ENCODE data around the gene ARNT2. TPM values are rescaled to one million over a fixed set of nuclear protein-coding genes. Genes with fewer than 3 reads are reported as not detected.

ARNT2 gene
- total and polyA plus RNA-seq, 2 of the 13 experiments (the other 11 are each of a cell fraction or from before 2014, with no cell fraction given) = 0.69 to 1.7 TPM

- TF ChIP-seq ZNF543 (CRISPR knock-in tag; IDR thresholded peaks at IDR 0.05) (no peak), FOXP4 (CRISPR knock-in tag; IDR thresholded peaks at IDR 0.05) (no peak), ZNF780A (CRISPR knock-in tag; IDR thresholded peaks at IDR 0.05) (no peak), HIVEP1 (CRISPR knock-in tag; IDR thresholded peaks at IDR 0.05) (no peak), ZBTB7B (CRISPR knock-in tag; IDR thresholded peaks at IDR 0.05) (no peak), ZNF816 (CRISPR knock-in tag; IDR thresholded peaks at IDR 0.05; ENCODE audit: borderline replicate concordance) (no peak), ZBTB21 (CRISPR knock-in tag; IDR thresholded peaks at IDR 0.05) (no peak), ZNF891 (CRISPR knock-in tag; IDR thresholded peaks at IDR 0.05) (no peak), FOSL1 (CRISPR knock-in tag; IDR thresholded peaks at IDR 0.05; ENCODE audit: borderline replicate concordance) (no peak)
- TF ChIP-seq, protein P1, sequence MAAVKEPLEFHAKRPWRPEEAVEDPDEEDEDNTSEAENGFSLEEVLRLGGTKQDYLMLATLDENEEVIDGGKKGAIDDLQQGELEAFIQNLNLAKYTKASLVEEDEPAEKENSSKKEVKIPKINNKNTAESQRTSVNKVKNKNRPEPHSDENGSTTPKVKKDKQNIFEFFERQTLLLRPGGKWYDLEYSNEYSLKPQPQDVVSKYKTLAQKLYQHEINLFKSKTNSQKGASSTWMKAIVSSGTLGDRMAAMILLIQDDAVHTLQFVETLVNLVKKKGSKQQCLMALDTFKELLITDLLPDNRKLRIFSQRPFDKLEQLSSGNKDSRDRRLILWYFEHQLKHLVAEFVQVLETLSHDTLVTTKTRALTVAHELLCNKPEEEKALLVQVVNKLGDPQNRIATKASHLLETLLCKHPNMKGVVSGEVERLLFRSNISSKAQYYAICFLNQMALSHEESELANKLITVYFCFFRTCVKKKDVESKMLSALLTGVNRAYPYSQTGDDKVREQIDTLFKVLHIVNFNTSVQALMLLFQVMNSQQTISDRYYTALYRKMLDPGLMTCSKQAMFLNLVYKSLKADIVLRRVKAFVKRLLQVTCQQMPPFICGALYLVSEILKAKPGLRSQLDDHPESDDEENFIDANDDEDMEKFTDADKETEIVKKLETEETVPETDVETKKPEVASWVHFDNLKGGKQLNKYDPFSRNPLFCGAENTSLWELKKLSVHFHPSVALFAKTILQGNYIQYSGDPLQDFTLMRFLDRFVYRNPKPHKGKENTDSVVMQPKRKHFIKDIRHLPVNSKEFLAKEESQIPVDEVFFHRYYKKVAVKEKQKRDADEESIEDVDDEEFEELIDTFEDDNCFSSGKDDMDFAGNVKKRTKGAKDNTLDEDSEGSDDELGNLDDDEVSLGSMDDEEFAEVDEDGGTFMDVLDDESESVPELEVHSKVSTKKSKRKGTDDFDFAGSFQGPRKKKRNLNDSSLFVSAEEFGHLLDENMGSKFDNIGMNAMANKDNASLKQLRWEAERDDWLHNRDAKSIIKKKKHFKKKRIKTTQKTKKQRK (IDR thresholded peaks at IDR 0.05; ENCODE audit: low read length) = no peak
- TF ChIP-seq, protein P2, sequence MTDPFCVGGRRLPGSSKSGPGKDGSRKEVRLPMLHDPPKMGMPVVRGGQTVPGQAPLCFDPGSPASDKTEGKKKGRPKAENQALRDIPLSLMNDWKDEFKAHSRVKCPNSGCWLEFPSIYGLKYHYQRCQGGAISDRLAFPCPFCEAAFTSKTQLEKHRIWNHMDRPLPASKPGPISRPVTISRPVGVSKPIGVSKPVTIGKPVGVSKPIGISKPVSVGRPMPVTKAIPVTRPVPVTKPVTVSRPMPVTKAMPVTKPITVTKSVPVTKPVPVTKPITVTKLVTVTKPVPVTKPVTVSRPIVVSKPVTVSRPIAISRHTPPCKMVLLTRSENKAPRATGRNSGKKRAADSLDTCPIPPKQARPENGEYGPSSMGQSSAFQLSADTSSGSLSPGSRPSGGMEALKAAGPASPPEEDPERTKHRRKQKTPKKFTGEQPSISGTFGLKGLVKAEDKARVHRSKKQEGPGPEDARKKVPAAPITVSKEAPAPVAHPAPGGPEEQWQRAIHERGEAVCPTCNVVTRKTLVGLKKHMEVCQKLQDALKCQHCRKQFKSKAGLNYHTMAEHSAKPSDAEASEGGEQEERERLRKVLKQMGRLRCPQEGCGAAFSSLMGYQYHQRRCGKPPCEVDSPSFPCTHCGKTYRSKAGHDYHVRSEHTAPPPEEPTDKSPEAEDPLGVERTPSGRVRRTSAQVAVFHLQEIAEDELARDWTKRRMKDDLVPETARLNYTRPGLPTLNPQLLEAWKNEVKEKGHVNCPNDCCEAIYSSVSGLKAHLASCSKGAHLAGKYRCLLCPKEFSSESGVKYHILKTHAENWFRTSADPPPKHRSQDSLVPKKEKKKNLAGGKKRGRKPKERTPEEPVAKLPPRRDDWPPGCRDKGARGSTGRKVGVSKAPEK (CRISPR knock-in tag; IDR thresholded peaks at IDR 0.05; ENCODE audit: borderline replicate concordance) = no peak
- TF ChIP-seq, protein P3, sequence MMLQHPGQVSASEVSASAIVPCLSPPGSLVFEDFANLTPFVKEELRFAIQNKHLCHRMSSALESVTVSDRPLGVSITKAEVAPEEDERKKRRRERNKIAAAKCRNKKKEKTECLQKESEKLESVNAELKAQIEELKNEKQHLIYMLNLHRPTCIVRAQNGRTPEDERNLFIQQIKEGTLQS (CRISPR knock-in tag; IDR thresholded peaks at IDR 0.05) = no peak
Measured at GRCh38 chr15:80405970-80406369, 1.8 kb downstream of the ARNT2 start (continued).

Data from HepG2 (cell line).